Measurements from ENCODE around the gene KLF1. TPM values are rescaled to one million over a fixed set of nuclear protein-coding genes. Genes with fewer than 3 reads are reported as not detected.
A peak's percentile ranks its signal among the peaks of the same experiment; 100 is the strongest.

The KLF1 gene
- total RNA-seq, 1 experiment from 2014 or later, result not detected

GRCh38 chr19:12842511-12842910, 44.5 kb downstream of the KLF1 start:
- BruUV-seq (replicated peaks), result no TSS peak
- Histone ChIP-seq H3K9me3 (ENCODE audit: control insufficient read depth in 1 of 2, insufficient read depth in 1 of 2, low read depth in 1 of 2, low read length in 2 of 2) (no peaks in the 10 kb centered on the region), H3K9me2 (ENCODE audit: insufficient read depth) (no peaks in the 10 kb centered on the region), H2AFZ (ENCODE audit: low read depth, low read length, poor library complexity, severe bottlenecking) (no peak overlapping the region), H3K4me3 (replicated peaks in 1 of 2; ENCODE audit: low read depth in 1 of 2, low read length in 2 of 2) (no peak overlapping the region), H3K9ac (ENCODE audit: low read length) (no peak overlapping the region), H3K27me3 (ENCODE audit: insufficient read depth, low read length) (no peaks in the 10 kb centered on the region), H3K27ac (ENCODE audit: low read depth, low read length) (no peak overlapping the region), H3K4me1 (ENCODE audit: control insufficient read depth in 1 of 2, insufficient read depth in 2 of 2, low read length in 2 of 2) (peaks cover 22 to 44% of the 10 kb centered on the region in 2 experiments), H3K4me2 (ENCODE audit: low read length) (no peak overlapping the region), H4K20me1 (ENCODE audit: insufficient read depth) (no peaks in the 10 kb centered on the region), H3K79me2 (ENCODE audit: insufficient read depth, low read length) (peaks cover 36% of the 10 kb centered on the region; the same call in 1 of the 2 replicates), H3K36me3 (ENCODE audit: control insufficient read depth in 1 of 2, insufficient read depth in 2 of 2, low read length in 2 of 2) (peaks cover 5 to 6% of the 10 kb centered on the region in 2 experiments; a peak in 1 of 4 replicates)
- ATAC-seq (no peak), DNase-seq (ENCODE audit: low read depth, low spot score) (no peak)
- ChIA-PET POLR2A (no interaction called here), RAD21 (ENCODE audit: low non-redundant PET in 1 of 2, low total read pairs in 2 of 2, uncharacterized antibody in 2 of 2, unreplicated experiment in 2 of 2) (no interaction called here), CTCF (no interaction called here)
- TF ChIP-seq POLR2AphosphoS5 (IDR thresholded peaks at IDR 0.05; ENCODE audit: low read depth, low read length) (no peak), ZFX (IDR thresholded peaks at IDR 0.05) (no peak), CBX3 (IDR thresholded peaks at IDR 0.05; ENCODE audit: low read depth) (no peak), JUND (IDR thresholded peaks at IDR 0.05) (no peak), EGR1 (IDR thresholded peaks at IDR 0.05; ENCODE audit: low read depth) (no peak), SP1 (IDR thresholded peaks at IDR 0.05; ENCODE audit: low read depth) (no peak), REST (IDR thresholded peaks at IDR 0.05; ENCODE audit: low read depth) (no peak)
- intact Hi-C loops (cut with micrococcal nuclease), result no loop called here

- H3K9ac ChIP-seq (ENCODE audit: low read length), result no peak overlapping the region
- H3K4me3 ChIP-seq (replicated peaks in 1 of 2; ENCODE audit: low read depth in 1 of 2, low read length in 2 of 2), result no peak overlapping the region
- H3K36me3 ChIP-seq (ENCODE audit: control insufficient read depth in 1 of 2, insufficient read depth in 2 of 2, low read length in 2 of 2), result peaks cover 5 to 6% of the 10 kb centered on the region in 2 experiments; a peak in 1 of 4 replicates
- TF ChIP-seq EZH2phosphoT487 (IDR thresholded peaks at IDR 0.05; ENCODE audit: borderline replicate concordance) (no peak), MAX (IDR thresholded peaks at IDR 0.05) (no peak), CEBPB (IDR thresholded peaks at IDR 0.05; ENCODE audit: low read depth) (no peak), POLR2AphosphoS5 (IDR thresholded peaks at IDR 0.05; ENCODE audit: low read depth, low read length) (no peak), SRF (IDR thresholded peaks at IDR 0.05; ENCODE audit: low read depth) (no peak), RAD21 (IDR thresholded peaks at IDR 0.05; ENCODE audit: low read depth) (no peak), ZBTB33 (IDR thresholded peaks at IDR 0.05; ENCODE audit: extremely low read depth, insufficient replicate concordance, low read length) (no peak), SP1 (IDR thresholded peaks at IDR 0.05; ENCODE audit: low read depth) (no peak)
- CTCF ChIA-PET, result no interaction called here
- H4K20me1 ChIP-seq (ENCODE audit: insufficient read depth), result no peaks in the 10 kb centered on the region
- no peak overlapping the region for H2AFZ ChIP-seq (ENCODE audit: low read depth, low read length, poor library complexity, severe bottlenecking)
- ATAC-seq (no peak), DNase-seq (ENCODE audit: low read depth, low spot score) (no peak)
- H3K4me2 ChIP-seq (ENCODE audit: low read length), result peak overlapping the region; percentile 40
- no peaks in the 10 kb centered on the region for H3K9me3 ChIP-seq (ENCODE audit: control insufficient read depth in 1 of 2, insufficient read depth in 1 of 2, low read depth in 1 of 2, low read length in 2 of 2)
- RAD21 ChIA-PET (ENCODE audit: low non-redundant PET in 1 of 2, low total read pairs in 2 of 2, uncharacterized antibody in 2 of 2, unreplicated experiment in 2 of 2), result no interaction called here
- H3K4me1 ChIP-seq (ENCODE audit: control insufficient read depth in 1 of 2, insufficient read depth in 2 of 2, low read length in 2 of 2), result peaks cover 29 to 52% of the 10 kb centered on the region in 2 experiments
- BruUV-seq (replicated peaks), result no TSS peak
- no peaks in the 10 kb centered on the region for H3K9me2 ChIP-seq (ENCODE audit: insufficient read depth)
- H3K79me2 ChIP-seq (ENCODE audit: insufficient read depth, low read length), result peaks cover 36% of the 10 kb centered on the region; the same call in 1 of the 2 replicates
- intact Hi-C loops (cut with micrococcal nuclease), result no loop called here
- no peak overlapping the region for H3K27ac ChIP-seq (ENCODE audit: low read depth, low read length)
- POLR2A ChIA-PET, result no interaction called here
- H3K27me3 ChIP-seq (ENCODE audit: insufficient read depth, low read length), result no peaks in the 10 kb centered on the region
Measured at GRCh38 chr19:12841094-12841493, 45.9 kb downstream of the KLF1 start.
